Stimulated activated memory B cell treated with anti-CD40 and anti-IgM and Interleukin-4, amounts not matched to agents 10 μg/mL and 1 μg/mL and 100 μg/mL, for 72 hours (primary cell): Measurements from ENCODE around the gene CA5A.
A peak's percentile ranks its signal among the peaks of the same experiment; 100 is the strongest.
"Not testable (repeated sequence)": the region's sequence is repeated elsewhere in the genome, so short reads cannot be mapped to it uniquely, and the experiment has no call there.

ENCODE experiments used
- ATAC-seq: fragments of 150-1000 bp; cut with Tn5 transposase; 2 replicates; pipeline ENCODE4 v1.10.0; 2021
- H3K27ac Mint-ChIP-seq: one replicate; pipeline ENCODE4 v1.8.0; 2022; ENCODE audit warnings: mild to moderate bottlenecking, mixed read lengths
- H3K27me3 Mint-ChIP-seq: one replicate; pipeline ENCODE4 v1.8.0; 2022; ENCODE audit warnings: mixed read lengths
- H3K36me3 Mint-ChIP-seq: one replicate; pipeline ENCODE4 v1.8.0; 2022; ENCODE audit warnings: mixed read lengths
- H3K4me1 Mint-ChIP-seq: one replicate; pipeline ENCODE4 v1.8.0; 2022; ENCODE audit warnings: mixed read lengths
- H3K4me3 Mint-ChIP-seq: one replicate; pipeline ENCODE4 v1.8.0; 2022; ENCODE audit warnings: mild to moderate bottlenecking, moderate library complexity, mixed read lengths
- H3K9me3 Mint-ChIP-seq: one replicate; pipeline ENCODE4 v1.8.0; 2022; ENCODE audit warnings: mixed read lengths

CA5A gene

GRCh38 chr16:87908101-87908500 is 28.2 kb downstream of the CA5A start:
- not testable (repeated sequence) for H3K4me3 Mint-ChIP-seq, H3K9me3 Mint-ChIP-seq, ATAC-seq, H3K36me3 Mint-ChIP-seq, H3K27ac Mint-ChIP-seq, H3K4me1 Mint-ChIP-seq
- H3K27me3 Mint-ChIP-seq, result peaks cover 17% of the 10 kb centered on the region

- H3K4me3 Mint-ChIP-seq, H3K36me3 Mint-ChIP-seq, H3K27ac Mint-ChIP-seq, H3K4me1 Mint-ChIP-seq, H3K27me3 Mint-ChIP-seq, H3K9me3 Mint-ChIP-seq, ATAC-seq: not testable (repeated sequence)
Measured at GRCh38 chr16:87905521-87905920, 30.8 kb downstream of the CA5A start.

GRCh38 chr16:87904963-87905362 is 31.4 kb downstream of the CA5A start:
- not testable (repeated sequence) for H3K4me3 Mint-ChIP-seq, H3K9me3 Mint-ChIP-seq, ATAC-seq, H3K4me1 Mint-ChIP-seq, H3K36me3 Mint-ChIP-seq, H3K27me3 Mint-ChIP-seq, H3K27ac Mint-ChIP-seq

GRCh38 chr16:87900489-87900888 is 35.8 kb downstream of the CA5A start:
- not testable (repeated sequence) for ATAC-seq, H3K9me3 Mint-ChIP-seq, H3K27ac Mint-ChIP-seq, H3K36me3 Mint-ChIP-seq, H3K4me3 Mint-ChIP-seq
- peaks cover 22% of the 10 kb centered on the region for H3K27me3 Mint-ChIP-seq
- peaks cover 25% of the 10 kb centered on the region for H3K4me1 Mint-ChIP-seq

- H3K36me3 Mint-ChIP-seq, result no peaks in the 10 kb centered on the region
- H3K9me3 Mint-ChIP-seq, result no peaks in the 10 kb centered on the region
- H3K4me1 Mint-ChIP-seq, result peaks cover 39% of the 10 kb centered on the region
- peaks cover 22% of the 10 kb centered on the region for H3K27me3 Mint-ChIP-seq
- ATAC-seq, result no peak
- H3K4me3 Mint-ChIP-seq, result no peak overlapping the region
- H3K27ac Mint-ChIP-seq, result peak overlapping the region; percentile 95
Measured at GRCh38 chr16:87897521-87898505, 38.5 kb downstream of the CA5A start.

- not testable (repeated sequence) for H3K9me3 Mint-ChIP-seq, H3K4me3 Mint-ChIP-seq, H3K36me3 Mint-ChIP-seq, ATAC-seq
- H3K4me1 Mint-ChIP-seq, result peaks cover 39% of the 10 kb centered on the region
- H3K27me3 Mint-ChIP-seq, result peaks cover 22% of the 10 kb centered on the region
- peak overlapping the region; percentile 95 for H3K27ac Mint-ChIP-seq
Measured at GRCh38 chr16:87896924-87897520, 39.3 kb downstream of the CA5A start.

GRCh38 chr16:87896176-87896890 is 40.0 kb downstream of the CA5A start:
- not testable (repeated sequence) for H3K36me3 Mint-ChIP-seq, H3K9me3 Mint-ChIP-seq, H3K4me3 Mint-ChIP-seq
- ATAC-seq, result peak; percentile 31
- H3K27me3 Mint-ChIP-seq, result peaks cover 22% of the 10 kb centered on the region
- H3K27ac Mint-ChIP-seq, result peak overlapping the region; percentile 95
- peaks cover 39% of the 10 kb centered on the region for H3K4me1 Mint-ChIP-seq

- Mint-ChIP-seq H3K27me3 (peaks cover 20% of the 10 kb centered on the region), H3K36me3 (no peaks in the 10 kb centered on the region), H3K4me1 (peaks cover 39% of the 10 kb centered on the region), H3K9me3 (no peaks in the 10 kb centered on the region), H3K4me3 (peak overlapping the region; percentile 40), H3K27ac (peak overlapping the region; percentile 95)
- peak; percentile 98 for ATAC-seq
Measured at GRCh38 chr16:87895641-87896141, 40.6 kb downstream of the CA5A start.

- H3K27ac Mint-ChIP-seq, result peak overlapping the region; percentile 95
- not testable (repeated sequence) for H3K9me3 Mint-ChIP-seq
Measured at GRCh38 chr16:87894005-87894404, 42.3 kb downstream of the CA5A start.

GRCh38 chr16:87891764-87892163 is 44.6 kb downstream of the CA5A start:
- Mint-ChIP-seq H3K27ac (no peak overlapping the region), H3K4me3 (no peak overlapping the region), H3K4me1 (peaks cover 27% of the 10 kb centered on the region), H3K9me3 (peaks cover 3% of the 10 kb centered on the region), H3K36me3 (peaks cover 6% of the 10 kb centered on the region), H3K27me3 (peaks cover under 1% of the 10 kb centered on the region)
- ATAC-seq, result no peak

More at GRCh38 chr16:87894005-87894404, 42.3 kb downstream of the CA5A start:
- H3K4me3 Mint-ChIP-seq, H3K36me3 Mint-ChIP-seq, ATAC-seq: not testable (repeated sequence)
- peaks cover 39% of the 10 kb centered on the region for H3K4me1 Mint-ChIP-seq
- H3K27me3 Mint-ChIP-seq, result peaks cover 14% of the 10 kb centered on the region

GRCh38 chr16:87889762-87890161 is 46.6 kb downstream of the CA5A start:
- H3K9me3 Mint-ChIP-seq, H3K4me3 Mint-ChIP-seq, H3K27ac Mint-ChIP-seq, H3K36me3 Mint-ChIP-seq, ATAC-seq: not testable (repeated sequence)
- Mint-ChIP-seq H3K4me1 (peaks cover 13% of the 10 kb centered on the region), H3K27me3 (peaks cover 16% of the 10 kb centered on the region)

- not testable (repeated sequence) for ATAC-seq, H3K4me1 Mint-ChIP-seq, H3K27ac Mint-ChIP-seq, H3K4me3 Mint-ChIP-seq, H3K36me3 Mint-ChIP-seq, H3K9me3 Mint-ChIP-seq
- peaks cover 18% of the 10 kb centered on the region for H3K27me3 Mint-ChIP-seq
Measured at GRCh38 chr16:87888346-87888745, 48.0 kb downstream of the CA5A start.

GRCh38 chr16:87887931-87888330 is 48.4 kb downstream of the CA5A start:
- not testable (repeated sequence) for H3K9me3 Mint-ChIP-seq, H3K27ac Mint-ChIP-seq, H3K4me1 Mint-ChIP-seq, H3K36me3 Mint-ChIP-seq, ATAC-seq, H3K4me3 Mint-ChIP-seq
- peaks cover 19% of the 10 kb centered on the region for H3K27me3 Mint-ChIP-seq

GRCh38 chr16:87885371-87885967 is 50.9 kb downstream of the CA5A start:
- not testable (repeated sequence) for H3K36me3 Mint-ChIP-seq, H3K9me3 Mint-ChIP-seq, H3K4me1 Mint-ChIP-seq, ATAC-seq, H3K4me3 Mint-ChIP-seq, H3K27ac Mint-ChIP-seq
- H3K27me3 Mint-ChIP-seq, result peaks cover 43% of the 10 kb centered on the region
